Fibroblast of lung (primary cell): Measurements from ENCODE around the gene FTSJ1. TPM values are rescaled to one million over a fixed set of nuclear protein-coding genes. Genes with fewer than 3 reads are reported as not detected.

Source experiments
- DNase-seq, 2 donors: peaks; one replicate each; pipeline versions ENCODE4 v3.0.0 to v3.0.0-alpha.2; 2010; ENCODE audit warnings: low read depth in 2 of 2
- H2AFZ ChIP-seq: 2 replicates; pipeline ENCODE4 v1.5.1; 2012; ENCODE audit warnings: low read length, control low read depth, inconsistent platforms
- H3K27ac ChIP-seq: 2 replicates; pipeline ENCODE4 v1.5.1; 2011; ENCODE audit warnings: low read length, control low read depth; ENCODE audit not compliant: insufficient read depth
- H3K27me3 ChIP-seq: 2 replicates; pipeline ENCODE4 v1.5.1; 2011; ENCODE audit warnings: mild to moderate bottlenecking, low read length; ENCODE audit not compliant: control insufficient read depth, insufficient read depth
- H3K36me3 ChIP-seq: 2 replicates; pipeline ENCODE4 v1.5.1; 2011; ENCODE audit warnings: low read length; ENCODE audit not compliant: control insufficient read depth, insufficient read depth
- H3K4me1 ChIP-seq: 2 replicates; pipeline ENCODE4 v1.5.1; 2011; ENCODE audit warnings: low read length; ENCODE audit not compliant: control insufficient read depth, insufficient read depth; ENCODE audit errors: extremely low read depth
- H3K4me2 ChIP-seq: 2 replicates; pipeline ENCODE4 v1.5.1; 2011; ENCODE audit warnings: low read length, control low read depth; ENCODE audit not compliant: insufficient read depth; ENCODE audit errors: extremely low read depth
- H3K4me3 ChIP-seq, 4 experiments: fragments of 200-600 bp in 1 of 4; sonication (generic) in 1 of 4; replicated peaks in 1 of 4; 2 replicates each; pipeline ENCODE4 v1.5.1; 2011 to 2016; ENCODE audit warnings: low read length in 4 of 4, low read depth in 3 of 4, mild to moderate bottlenecking in 3 of 4, control low read depth in 2 of 4, inconsistent platforms in 1 of 4, mixed read lengths in 1 of 4; ENCODE audit not compliant: insufficient read depth in 1 of 4; ENCODE audit errors: control extremely low read depth in 1 of 4
- H3K79me2 ChIP-seq: 2 replicates; pipeline ENCODE4 v1.5.1; 2012; ENCODE audit warnings: mild to moderate bottlenecking, low read length, inconsistent platforms; ENCODE audit not compliant: control insufficient read depth, insufficient read depth
- H3K9ac ChIP-seq: 2 replicates; pipeline ENCODE4 v1.5.1; 2011; ENCODE audit warnings: mild to moderate bottlenecking, low read length, control low read depth; ENCODE audit not compliant: insufficient read depth
- H3K9me3 ChIP-seq: 2 replicates; pipeline ENCODE4 v1.5.1; 2012; ENCODE audit warnings: low read depth, low read length; ENCODE audit not compliant: control insufficient read depth, insufficient read depth
- H4K20me1 ChIP-seq: 2 replicates; pipeline ENCODE4 v1.5.1; 2011; ENCODE audit warnings: low read length; ENCODE audit not compliant: control insufficient read depth, insufficient read depth; ENCODE audit errors: extremely low read depth
- EZH2 ChIP-seq: IDR thresholded peaks from 2 replicates; pipeline ENCODE4 v1.5.1; 2012; ENCODE audit warnings: low read length, control low read depth, mild to moderate bottlenecking; ENCODE audit errors: missing control alignments
- polyA plus RNA-seq, 2 donors: library from polyadenylated mRNA; depleted of rRNA in 1 of 2; stranded (reverse) in 1 of 2; unstranded in 1 of 2; fragments of >200 nt; gene quantifications; 2 replicates each; pipeline ENCODE4 v1.2.1, GENCODE V29; 2011 to 2012; ENCODE audit warnings: missing spikeins in 1 of 2
- total RNA-seq: library from RNA; depleted of rRNA; stranded (reverse); fragments of >200 nt; gene quantifications from 2 replicates; pipeline ENCODE4 v1.2.1, GENCODE V29; 2014
- TF ChIP-seq, protein P1 (sequence below), 2 donors: IDR thresholded peaks in 1 of 2; conservative IDR thresholded peaks in 1 of 2; 1 replicate in 1 of 2; 2 replicates in 1 of 2; pipeline ENCODE4 v1.5.1; 2011 to 2012; ENCODE audit warnings: low read length in 2 of 2, control low read depth in 1 of 2, inconsistent platforms in 1 of 2, low read depth in 1 of 2, mild to moderate bottlenecking in 1 of 2

The FTSJ1 gene
- total and polyA plus RNA-seq, 2 donors (not counting 1 experiment from before 2014, with no cell fraction given), result 29.4 to 30.2 TPM

DNA sequence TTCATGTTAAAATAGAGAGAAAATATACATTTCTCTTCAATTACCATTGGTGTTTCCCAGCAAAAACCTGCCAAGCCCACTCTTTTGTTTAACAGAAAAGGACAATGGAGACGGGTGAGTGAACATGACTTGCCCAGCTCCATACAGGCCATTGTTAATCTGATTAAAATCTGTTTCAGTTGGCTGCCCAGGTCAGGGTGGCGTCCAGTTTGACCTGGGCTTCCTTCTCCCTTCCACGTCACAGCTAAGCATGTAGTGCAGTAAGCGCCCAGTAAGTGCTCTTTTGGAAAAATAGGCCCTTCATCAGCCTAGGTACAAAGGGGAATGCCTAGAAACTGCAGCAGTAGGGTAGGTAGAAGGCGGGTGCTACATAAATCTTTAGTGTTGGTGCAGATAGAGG lies 31.2 kb downstream of the FTSJ1 start:
- TF ChIP-seq EZH2, result no peak
- TF ChIP-seq, protein P1, sequence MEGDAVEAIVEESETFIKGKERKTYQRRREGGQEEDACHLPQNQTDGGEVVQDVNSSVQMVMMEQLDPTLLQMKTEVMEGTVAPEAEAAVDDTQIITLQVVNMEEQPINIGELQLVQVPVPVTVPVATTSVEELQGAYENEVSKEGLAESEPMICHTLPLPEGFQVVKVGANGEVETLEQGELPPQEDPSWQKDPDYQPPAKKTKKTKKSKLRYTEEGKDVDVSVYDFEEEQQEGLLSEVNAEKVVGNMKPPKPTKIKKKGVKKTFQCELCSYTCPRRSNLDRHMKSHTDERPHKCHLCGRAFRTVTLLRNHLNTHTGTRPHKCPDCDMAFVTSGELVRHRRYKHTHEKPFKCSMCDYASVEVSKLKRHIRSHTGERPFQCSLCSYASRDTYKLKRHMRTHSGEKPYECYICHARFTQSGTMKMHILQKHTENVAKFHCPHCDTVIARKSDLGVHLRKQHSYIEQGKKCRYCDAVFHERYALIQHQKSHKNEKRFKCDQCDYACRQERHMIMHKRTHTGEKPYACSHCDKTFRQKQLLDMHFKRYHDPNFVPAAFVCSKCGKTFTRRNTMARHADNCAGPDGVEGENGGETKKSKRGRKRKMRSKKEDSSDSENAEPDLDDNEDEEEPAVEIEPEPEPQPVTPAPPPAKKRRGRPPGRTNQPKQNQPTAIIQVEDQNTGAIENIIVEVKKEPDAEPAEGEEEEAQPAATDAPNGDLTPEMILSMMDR (conservative IDR thresholded peaks at IDR 0.05 in 1 of 2, IDR thresholded peaks at IDR 0.05 in 1 of 2; ENCODE audit: low read depth in 1 of 2, low read length in 2 of 2), result no peak
- H3K4me1 ChIP-seq, result no peaks in the 10 kb centered on the region
- no peak overlapping the region for H3K27ac ChIP-seq
- H3K4me3 ChIP-seq, result no peak overlapping the region
- H3K27me3 ChIP-seq, result no peaks in the 10 kb centered on the region
- H3K9ac ChIP-seq, result no peak overlapping the region
- DNase-seq, result no peak
- H3K9me3 ChIP-seq, result no peaks in the 10 kb centered on the region
- no peaks in the 10 kb centered on the region for H4K20me1 ChIP-seq
- H2AFZ ChIP-seq, result no peak overlapping the region
- no peaks in the 10 kb centered on the region for H3K79me2 ChIP-seq
- H3K36me3 ChIP-seq, result no peaks in the 10 kb centered on the region
- H3K4me2 ChIP-seq, result no peak overlapping the region

DNA sequence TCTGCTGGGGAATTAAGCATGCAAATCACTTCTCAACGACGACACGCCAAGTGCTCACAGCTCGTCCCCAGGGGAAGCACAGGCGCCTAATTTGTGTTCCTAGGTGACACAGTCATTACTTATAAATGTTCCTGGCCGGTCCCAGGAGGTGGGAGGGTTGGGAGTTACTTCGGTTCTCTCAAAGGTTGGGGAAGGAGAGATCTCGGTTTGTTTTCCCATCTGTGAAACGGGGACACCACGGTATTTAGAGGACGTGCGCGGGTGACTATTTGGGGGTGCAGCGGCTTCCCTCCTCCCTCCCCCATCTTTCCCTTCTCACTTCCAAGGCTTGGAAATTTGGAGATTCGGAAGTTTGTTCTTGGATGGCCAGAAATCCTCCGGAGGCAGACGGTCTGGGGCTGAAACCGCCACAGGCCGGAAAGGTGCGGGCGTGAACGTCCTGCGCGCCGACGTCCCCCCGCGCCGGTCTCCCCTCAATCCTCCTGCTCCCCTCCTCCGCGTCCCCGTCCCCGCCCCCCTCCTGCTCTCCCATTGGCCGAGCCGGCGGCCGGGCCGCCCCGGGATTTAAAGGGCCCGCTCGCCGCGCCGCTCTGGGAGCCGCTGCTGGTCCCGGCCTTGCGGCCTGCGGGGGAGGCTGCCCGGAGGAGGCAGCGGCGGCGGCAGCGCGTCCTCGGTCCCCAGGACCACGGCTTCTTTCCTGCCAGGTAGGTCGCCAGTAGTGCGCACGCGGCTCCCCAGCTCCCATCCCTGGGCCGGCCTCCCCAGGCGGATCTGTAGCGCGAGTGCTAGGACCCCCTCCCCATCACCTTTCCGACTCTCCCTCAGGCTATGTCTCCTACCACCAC lies 32.6 kb downstream of the FTSJ1 start, which contains the start of gene PORCN:
PORCN (plus strand) TSS at position 593 of the 845 bp plus-strand sequence. CDS start 829 bp downstream, outside the sequence.
- no peaks in the 10 kb centered on the region for H3K79me2 ChIP-seq
- H3K36me3 ChIP-seq, result no peaks in the 10 kb centered on the region
- DNase-seq, result peak; percentile 53 to 56
- H3K4me2 ChIP-seq, result peak within 1 kb of the TSS; percentile 87
- TF ChIP-seq EZH2, result no peak
- no peaks in the 10 kb centered on the region for H3K9me3 ChIP-seq
- H3K9ac ChIP-seq, result peak within 1 kb of the TSS; percentile 75
- peak within 1 kb of the TSS; percentile 39 for H3K27ac ChIP-seq
- H4K20me1 ChIP-seq, result no peaks in the 10 kb centered on the region
- H3K27me3 ChIP-seq, result no peaks in the 10 kb centered on the region
- H3K4me3 ChIP-seq, result peak within 1 kb of the TSS; percentile 59 to 81 (median 70)
- H2AFZ ChIP-seq, result peak within 1 kb of the TSS; percentile 86
- no peaks in the 10 kb centered on the region for H3K4me1 ChIP-seq

DNA sequence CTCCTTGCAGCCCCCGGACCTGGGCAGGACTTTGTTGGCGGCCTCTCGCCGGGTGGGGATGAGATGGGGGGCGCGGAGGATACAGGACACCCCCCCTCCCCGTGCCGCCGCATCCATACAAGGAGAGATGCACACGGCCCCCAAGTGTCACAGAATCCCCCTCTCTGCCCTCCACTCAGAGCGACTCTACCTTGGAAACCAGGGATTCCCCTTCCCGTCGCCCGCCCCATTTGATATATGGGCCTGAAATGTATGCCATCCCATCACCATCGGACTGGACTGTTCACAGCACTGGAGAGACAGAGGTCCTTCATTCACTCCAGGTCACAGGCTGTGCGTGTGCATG lies 33.2 kb downstream of the FTSJ1 start:
- no peaks in the 10 kb centered on the region for H3K36me3 ChIP-seq
- DNase-seq, result no peak
- H3K79me2 ChIP-seq, result no peaks in the 10 kb centered on the region
- H3K9me3 ChIP-seq, result no peaks in the 10 kb centered on the region
- H3K27me3 ChIP-seq, result no peaks in the 10 kb centered on the region
- TF ChIP-seq, protein P1 (conservative IDR thresholded peaks at IDR 0.05 in 1 of 2, IDR thresholded peaks at IDR 0.05 in 1 of 2; ENCODE audit: low read depth in 1 of 2, low read length in 2 of 2), result no peak
- no peak for TF ChIP-seq EZH2
- peak overlapping the region; percentile 87 for H3K4me2 ChIP-seq
- H3K4me3 ChIP-seq, result peak overlapping the region; percentile 59 to 74 (median 67)
- H4K20me1 ChIP-seq, result no peaks in the 10 kb centered on the region
- H3K9ac ChIP-seq, result peak overlapping the region; percentile 75
- peak overlapping the region; percentile 38 for H3K27ac ChIP-seq
- no peaks in the 10 kb centered on the region for H3K4me1 ChIP-seq
- peak overlapping the region; percentile 86 for H2AFZ ChIP-seq
